ENCODE measurements around the gene PLPP3.

GRCh38 chr1:56564615-56565014 is 14.7 kb downstream of the PLPP3 start:
- no peak for TF ChIP-seq SIN3A (IDR thresholded peaks at IDR 0.05; ENCODE audit: borderline replicate concordance, insufficient read depth, low read length)
- TF ChIP-seq, protein P1, sequence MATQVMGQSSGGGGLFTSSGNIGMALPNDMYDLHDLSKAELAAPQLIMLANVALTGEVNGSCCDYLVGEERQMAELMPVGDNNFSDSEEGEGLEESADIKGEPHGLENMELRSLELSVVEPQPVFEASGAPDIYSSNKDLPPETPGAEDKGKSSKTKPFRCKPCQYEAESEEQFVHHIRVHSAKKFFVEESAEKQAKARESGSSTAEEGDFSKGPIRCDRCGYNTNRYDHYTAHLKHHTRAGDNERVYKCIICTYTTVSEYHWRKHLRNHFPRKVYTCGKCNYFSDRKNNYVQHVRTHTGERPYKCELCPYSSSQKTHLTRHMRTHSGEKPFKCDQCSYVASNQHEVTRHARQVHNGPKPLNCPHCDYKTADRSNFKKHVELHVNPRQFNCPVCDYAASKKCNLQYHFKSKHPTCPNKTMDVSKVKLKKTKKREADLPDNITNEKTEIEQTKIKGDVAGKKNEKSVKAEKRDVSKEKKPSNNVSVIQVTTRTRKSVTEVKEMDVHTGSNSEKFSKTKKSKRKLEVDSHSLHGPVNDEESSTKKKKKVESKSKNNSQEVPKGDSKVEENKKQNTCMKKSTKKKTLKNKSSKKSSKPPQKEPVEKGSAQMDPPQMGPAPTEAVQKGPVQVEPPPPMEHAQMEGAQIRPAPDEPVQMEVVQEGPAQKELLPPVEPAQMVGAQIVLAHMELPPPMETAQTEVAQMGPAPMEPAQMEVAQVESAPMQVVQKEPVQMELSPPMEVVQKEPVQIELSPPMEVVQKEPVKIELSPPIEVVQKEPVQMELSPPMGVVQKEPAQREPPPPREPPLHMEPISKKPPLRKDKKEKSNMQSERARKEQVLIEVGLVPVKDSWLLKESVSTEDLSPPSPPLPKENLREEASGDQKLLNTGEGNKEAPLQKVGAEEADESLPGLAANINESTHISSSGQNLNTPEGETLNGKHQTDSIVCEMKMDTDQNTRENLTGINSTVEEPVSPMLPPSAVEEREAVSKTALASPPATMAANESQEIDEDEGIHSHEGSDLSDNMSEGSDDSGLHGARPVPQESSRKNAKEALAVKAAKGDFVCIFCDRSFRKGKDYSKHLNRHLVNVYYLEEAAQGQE (IDR thresholded peaks at IDR 0.05; ENCODE audit: insufficient read depth in 1 of 2, low read depth in 2 of 2, low read length in 2 of 2): no peak
- no peak for TF ChIP-seq POLR2AphosphoS5 (IDR thresholded peaks at IDR 0.05; ENCODE audit: low read depth, low read length)

Data from PFSK-1 (cell line).